GM23338 (cell line): Measurements from ENCODE around the gene CTNNA1. TPM values are rescaled to one million over a fixed set of nuclear protein-coding genes. Genes with fewer than 3 reads are reported as not detected.

Experiments
- ATAC-seq: fragments of 200-7000 bp; cut with Tn5 transposase; 3 replicates; pipeline ENCODE4 v1.9.1; 2020
- DNase-seq: peaks from one replicate; pipeline ENCODE4 v3.0.0-alpha.2; 2015; ENCODE audit warnings: low spot score
- H2AFZ ChIP-seq: fragments of 200-600 bp; sonication (generic); 2 replicates; pipeline ENCODE4 v1.8.0; 2016; ENCODE audit warnings: antibody characterized with exemption, mild to moderate bottlenecking, moderate library complexity
- H3F3A ChIP-seq: fragments of 200-600 bp; sonication (generic); replicated peaks from 2 replicates; pipeline ENCODE4 v1.8.0; 2017; ENCODE audit warnings: antibody characterized with exemption, mixed run types, low read depth
- H3K27ac ChIP-seq: fragments of 200-600 bp; sonication (generic); 2 replicates; pipeline ENCODE4 v1.6.1; 2016; ENCODE audit warnings: low read depth
- H3K27me3 ChIP-seq: fragments of 200-600 bp; sonication (generic); 2 replicates; pipeline ENCODE4 v1.8.0; 2016; ENCODE audit warnings: mild to moderate bottlenecking, mixed run types, moderate library complexity; ENCODE audit not compliant: insufficient read depth
- H3K36me3 ChIP-seq: fragments of 200-600 bp; sonication (generic); 2 replicates; pipeline ENCODE4 v1.8.0; 2016; ENCODE audit warnings: mild to moderate bottlenecking; ENCODE audit not compliant: insufficient read depth
- H3K4me1 ChIP-seq: fragments of 200-600 bp; sonication (generic); 2 replicates; pipeline ENCODE4 v1.8.0; 2016; ENCODE audit warnings: mild to moderate bottlenecking, moderate library complexity; ENCODE audit not compliant: insufficient read depth
- H3K4me2 ChIP-seq: fragments of 200-600 bp; sonication (generic); 2 replicates; pipeline ENCODE4 v1.7.1; 2017; ENCODE audit warnings: mixed run types
- H3K4me3 ChIP-seq: fragments of 200-600 bp; sonication (generic); 2 replicates; pipeline ENCODE4 v1.6.1; 2016; ENCODE audit warnings: mixed run types
- H3K79me2 ChIP-seq: fragments of 200-600 bp; sonication (generic); replicated peaks from 2 replicates; pipeline ENCODE4 v1.8.0; 2017; ENCODE audit warnings: mild to moderate bottlenecking; ENCODE audit not compliant: insufficient read depth
- H3K9me2 ChIP-seq: fragments of 200-600 bp; sonication (generic); 2 replicates; pipeline ENCODE4 v1.8.0; 2017; ENCODE audit not compliant: insufficient read depth
- H4K20me1 ChIP-seq: fragments of 200-600 bp; sonication (generic); replicated peaks from 2 replicates; pipeline ENCODE4 v1.8.0; 2017; ENCODE audit warnings: mild to moderate bottlenecking; ENCODE audit not compliant: insufficient read depth
- H3K27ac Mint-ChIP-seq: 2 replicates; pipeline ENCODE4 v1.8.0; 2020; ENCODE audit warnings: inconsistent platforms, mild to moderate bottlenecking, moderate library complexity, mixed read lengths
- H3K27me3 Mint-ChIP-seq: 3 replicates; pipeline ENCODE4 v1.8.0; 2022; ENCODE audit warnings: low read depth, mild to moderate bottlenecking, moderate library complexity, mixed read lengths, inconsistent platforms; ENCODE audit not compliant: insufficient read depth, poor library complexity
- H3K36me3 Mint-ChIP-seq: 3 replicates; pipeline ENCODE4 v1.8.0; 2021; ENCODE audit warnings: low read depth, mild to moderate bottlenecking, inconsistent platforms, moderate library complexity, mixed read lengths
- H3K4me1 Mint-ChIP-seq: 3 replicates; pipeline ENCODE4 v1.8.0; 2020; ENCODE audit warnings: mild to moderate bottlenecking, inconsistent platforms, mixed read lengths
- H3K4me3 Mint-ChIP-seq: 3 replicates; pipeline ENCODE4 v1.8.0; 2021; ENCODE audit warnings: moderate library complexity, mild to moderate bottlenecking, inconsistent platforms, mixed read lengths
- H3K9me3 Mint-ChIP-seq: 3 replicates; pipeline ENCODE4 v1.8.0; 2020; ENCODE audit warnings: moderate library complexity, mild to moderate bottlenecking, inconsistent platforms, mixed read lengths
- CREB1 ChIP-seq: fragments of 250-450 bp; sonication (Bioruptor Pico); IDR thresholded peaks from 2 replicates; pipeline ENCODE4 v1.5.0; 2020; ENCODE audit warnings: low read depth, mild to moderate bottlenecking, moderate library complexity
- EZH2 ChIP-seq: fragments of 200-600 bp; sonication (generic); IDR thresholded peaks from one replicate; pipeline ENCODE4 v1.8.0; 2017; ENCODE audit warnings: antibody characterized with exemption, mild to moderate bottlenecking, low read depth; ENCODE audit not compliant: unreplicated experiment
- EZH2phosphoT487 ChIP-seq: fragments of 200-600 bp; sonication (generic); IDR thresholded peaks from one replicate; pipeline ENCODE4 v1.8.1; 2018; ENCODE audit warnings: antibody characterized with exemption; ENCODE audit not compliant: unreplicated experiment
- JUNB ChIP-seq: IDR thresholded peaks from one replicate; pipeline ENCODE4 v1.6.1; 2016; ENCODE audit warnings: antibody characterized with exemption; ENCODE audit not compliant: unreplicated experiment
- NANOG ChIP-seq: IDR thresholded peaks from 2 replicates; pipeline ENCODE4 v1.6.1; 2016; ENCODE audit warnings: antibody characterized with exemption, borderline replicate concordance
- POLR2AphosphoS5 ChIP-seq: IDR thresholded peaks from 2 replicates; pipeline ENCODE4 v1.6.1; 2016; ENCODE audit warnings: antibody characterized with exemption, low read depth
- STAT1 ChIP-seq: IDR thresholded peaks from one replicate; pipeline ENCODE4 v1.6.1; 2016; ENCODE audit warnings: antibody characterized with exemption; ENCODE audit not compliant: unreplicated experiment
- ZNF114 ChIP-seq: fragments of 250-450 bp; sonication (Bioruptor Pico); IDR thresholded peaks from 2 replicates; pipeline ENCODE4 v1.5.0; 2020; ENCODE audit warnings: mild to moderate bottlenecking, moderate library complexity
- ZNF331 ChIP-seq: fragments of 250-450 bp; sonication (Bioruptor Pico); IDR thresholded peaks from 2 replicates; pipeline ENCODE4 v1.5.0; 2020; ENCODE audit warnings: low read depth, mild to moderate bottlenecking, moderate library complexity
- polyA plus RNA-seq: library from polyadenylated mRNA; unstranded; fragments of >200 nt; fragmentation: Nextera tagmentation; extraction: Ambion mirVana; gene quantifications from 2 replicates; pipeline ENCODE4 v1.2.1, GENCODE V29; 2016
- total RNA-seq: library from RNA; depleted of rRNA; stranded (reverse); fragments of >200 nt; shearing (Covaris generic); gene quantifications from 2 replicates; pipeline ENCODE4 v1.2.3, GENCODE V29; 2014
- TF ChIP-seq, protein P1 (sequence below): IDR thresholded peaks from 2 replicates; pipeline ENCODE4 v1.6.1; 2016; ENCODE audit warnings: antibody characterized with exemption
- TF ChIP-seq, protein P2 (sequence below): IDR thresholded peaks from one replicate; pipeline ENCODE4 v1.6.1; 2018; ENCODE audit warnings: antibody characterized with exemption; ENCODE audit not compliant: unreplicated experiment
- TF ChIP-seq, protein P3 (sequence below): fragments of 250-450 bp; sonication (Bioruptor Pico); IDR thresholded peaks from 2 replicates; pipeline ENCODE4 v1.5.0; 2020; ENCODE audit warnings: mild to moderate bottlenecking, moderate library complexity
- TF ChIP-seq, protein P4 (sequence below), 2 experiments: fragments of 200-600 bp in 1 of 2; sonication (generic) in 1 of 2; conservative IDR thresholded peaks; 2 replicates each; pipeline versions ENCODE4 v1.5.1 to v1.6.1; 2016 to 2017; ENCODE audit warnings: antibody characterized with exemption in 2 of 2, low read depth in 2 of 2, mild to moderate bottlenecking in 2 of 2, moderate library complexity in 1 of 2

The CTNNA1 gene
- total and polyA plus RNA-seq, 2 experiments from 2014 or later, result 111 to 348 TPM

DNA sequence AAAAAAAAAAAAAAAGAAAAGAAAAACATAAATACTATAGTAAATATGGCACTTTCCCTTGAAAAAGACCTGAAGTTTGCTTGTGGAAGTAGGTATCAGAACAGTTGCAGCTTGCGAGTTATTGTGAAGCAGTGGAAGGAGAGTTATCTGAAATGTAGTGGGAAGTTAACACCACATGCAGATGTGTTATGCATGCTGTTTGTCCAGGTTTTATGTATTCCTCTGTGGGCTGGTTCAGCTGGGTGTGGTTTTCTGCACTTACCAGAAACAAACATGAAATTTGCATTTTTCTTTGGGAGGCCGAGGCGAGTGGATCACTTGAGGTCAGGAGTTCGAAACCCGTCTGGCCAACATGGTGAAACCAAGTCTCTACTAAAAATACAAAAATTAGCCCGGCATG, 42.1 kb upstream of the CTNNA1 start:
- H3K4me1 ChIP-seq, result peaks cover 37% of the 10 kb centered on the region
- ATAC-seq (no peak), DNase-seq (no peak)
- Mint-ChIP-seq H3K27ac (no peak overlapping the region), H3K36me3 (no peaks in the 10 kb centered on the region), H3K9me3 (no peaks in the 10 kb centered on the region), H3K4me3 (no peak overlapping the region), H3K4me1 (peaks cover 32% of the 10 kb centered on the region), H3K27me3 (peaks cover 4% of the 10 kb centered on the region)
- H3K36me3 ChIP-seq, result no peaks in the 10 kb centered on the region
- H3K27ac ChIP-seq, result no peak overlapping the region
- no peaks in the 10 kb centered on the region for H3K27me3 ChIP-seq
- no peaks in the 10 kb centered on the region for H4K20me1 ChIP-seq
- no peak overlapping the region for H3K4me3 ChIP-seq
- no peak overlapping the region for H3K4me2 ChIP-seq
- H2AFZ ChIP-seq, result no peak overlapping the region
- H3K79me2 ChIP-seq, result no peaks in the 10 kb centered on the region
- TF ChIP-seq, protein P1, sequence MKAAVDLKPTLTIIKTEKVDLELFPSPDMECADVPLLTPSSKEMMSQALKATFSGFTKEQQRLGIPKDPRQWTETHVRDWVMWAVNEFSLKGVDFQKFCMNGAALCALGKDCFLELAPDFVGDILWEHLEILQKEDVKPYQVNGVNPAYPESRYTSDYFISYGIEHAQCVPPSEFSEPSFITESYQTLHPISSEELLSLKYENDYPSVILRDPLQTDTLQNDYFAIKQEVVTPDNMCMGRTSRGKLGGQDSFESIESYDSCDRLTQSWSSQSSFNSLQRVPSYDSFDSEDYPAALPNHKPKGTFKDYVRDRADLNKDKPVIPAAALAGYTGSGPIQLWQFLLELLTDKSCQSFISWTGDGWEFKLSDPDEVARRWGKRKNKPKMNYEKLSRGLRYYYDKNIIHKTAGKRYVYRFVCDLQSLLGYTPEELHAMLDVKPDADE, result no peak
- TF ChIP-seq EZH2, result no peak
- TF ChIP-seq NANOG, result no peak
- TF ChIP-seq JUNB, result no peak
- TF ChIP-seq, protein P2, sequence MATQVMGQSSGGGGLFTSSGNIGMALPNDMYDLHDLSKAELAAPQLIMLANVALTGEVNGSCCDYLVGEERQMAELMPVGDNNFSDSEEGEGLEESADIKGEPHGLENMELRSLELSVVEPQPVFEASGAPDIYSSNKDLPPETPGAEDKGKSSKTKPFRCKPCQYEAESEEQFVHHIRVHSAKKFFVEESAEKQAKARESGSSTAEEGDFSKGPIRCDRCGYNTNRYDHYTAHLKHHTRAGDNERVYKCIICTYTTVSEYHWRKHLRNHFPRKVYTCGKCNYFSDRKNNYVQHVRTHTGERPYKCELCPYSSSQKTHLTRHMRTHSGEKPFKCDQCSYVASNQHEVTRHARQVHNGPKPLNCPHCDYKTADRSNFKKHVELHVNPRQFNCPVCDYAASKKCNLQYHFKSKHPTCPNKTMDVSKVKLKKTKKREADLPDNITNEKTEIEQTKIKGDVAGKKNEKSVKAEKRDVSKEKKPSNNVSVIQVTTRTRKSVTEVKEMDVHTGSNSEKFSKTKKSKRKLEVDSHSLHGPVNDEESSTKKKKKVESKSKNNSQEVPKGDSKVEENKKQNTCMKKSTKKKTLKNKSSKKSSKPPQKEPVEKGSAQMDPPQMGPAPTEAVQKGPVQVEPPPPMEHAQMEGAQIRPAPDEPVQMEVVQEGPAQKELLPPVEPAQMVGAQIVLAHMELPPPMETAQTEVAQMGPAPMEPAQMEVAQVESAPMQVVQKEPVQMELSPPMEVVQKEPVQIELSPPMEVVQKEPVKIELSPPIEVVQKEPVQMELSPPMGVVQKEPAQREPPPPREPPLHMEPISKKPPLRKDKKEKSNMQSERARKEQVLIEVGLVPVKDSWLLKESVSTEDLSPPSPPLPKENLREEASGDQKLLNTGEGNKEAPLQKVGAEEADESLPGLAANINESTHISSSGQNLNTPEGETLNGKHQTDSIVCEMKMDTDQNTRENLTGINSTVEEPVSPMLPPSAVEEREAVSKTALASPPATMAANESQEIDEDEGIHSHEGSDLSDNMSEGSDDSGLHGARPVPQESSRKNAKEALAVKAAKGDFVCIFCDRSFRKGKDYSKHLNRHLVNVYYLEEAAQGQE, result no peak
- TF ChIP-seq ZNF114 (CRISPR knock-in tag), result no peak
- no peak for TF ChIP-seq STAT1
- TF ChIP-seq EZH2phosphoT487, result no peak
- no peak for TF ChIP-seq POLR2AphosphoS5
- TF ChIP-seq ZNF331 (CRISPR knock-in tag), result no peak
- TF ChIP-seq CREB1 (CRISPR knock-in tag), result no peak
- TF ChIP-seq, protein P3, sequence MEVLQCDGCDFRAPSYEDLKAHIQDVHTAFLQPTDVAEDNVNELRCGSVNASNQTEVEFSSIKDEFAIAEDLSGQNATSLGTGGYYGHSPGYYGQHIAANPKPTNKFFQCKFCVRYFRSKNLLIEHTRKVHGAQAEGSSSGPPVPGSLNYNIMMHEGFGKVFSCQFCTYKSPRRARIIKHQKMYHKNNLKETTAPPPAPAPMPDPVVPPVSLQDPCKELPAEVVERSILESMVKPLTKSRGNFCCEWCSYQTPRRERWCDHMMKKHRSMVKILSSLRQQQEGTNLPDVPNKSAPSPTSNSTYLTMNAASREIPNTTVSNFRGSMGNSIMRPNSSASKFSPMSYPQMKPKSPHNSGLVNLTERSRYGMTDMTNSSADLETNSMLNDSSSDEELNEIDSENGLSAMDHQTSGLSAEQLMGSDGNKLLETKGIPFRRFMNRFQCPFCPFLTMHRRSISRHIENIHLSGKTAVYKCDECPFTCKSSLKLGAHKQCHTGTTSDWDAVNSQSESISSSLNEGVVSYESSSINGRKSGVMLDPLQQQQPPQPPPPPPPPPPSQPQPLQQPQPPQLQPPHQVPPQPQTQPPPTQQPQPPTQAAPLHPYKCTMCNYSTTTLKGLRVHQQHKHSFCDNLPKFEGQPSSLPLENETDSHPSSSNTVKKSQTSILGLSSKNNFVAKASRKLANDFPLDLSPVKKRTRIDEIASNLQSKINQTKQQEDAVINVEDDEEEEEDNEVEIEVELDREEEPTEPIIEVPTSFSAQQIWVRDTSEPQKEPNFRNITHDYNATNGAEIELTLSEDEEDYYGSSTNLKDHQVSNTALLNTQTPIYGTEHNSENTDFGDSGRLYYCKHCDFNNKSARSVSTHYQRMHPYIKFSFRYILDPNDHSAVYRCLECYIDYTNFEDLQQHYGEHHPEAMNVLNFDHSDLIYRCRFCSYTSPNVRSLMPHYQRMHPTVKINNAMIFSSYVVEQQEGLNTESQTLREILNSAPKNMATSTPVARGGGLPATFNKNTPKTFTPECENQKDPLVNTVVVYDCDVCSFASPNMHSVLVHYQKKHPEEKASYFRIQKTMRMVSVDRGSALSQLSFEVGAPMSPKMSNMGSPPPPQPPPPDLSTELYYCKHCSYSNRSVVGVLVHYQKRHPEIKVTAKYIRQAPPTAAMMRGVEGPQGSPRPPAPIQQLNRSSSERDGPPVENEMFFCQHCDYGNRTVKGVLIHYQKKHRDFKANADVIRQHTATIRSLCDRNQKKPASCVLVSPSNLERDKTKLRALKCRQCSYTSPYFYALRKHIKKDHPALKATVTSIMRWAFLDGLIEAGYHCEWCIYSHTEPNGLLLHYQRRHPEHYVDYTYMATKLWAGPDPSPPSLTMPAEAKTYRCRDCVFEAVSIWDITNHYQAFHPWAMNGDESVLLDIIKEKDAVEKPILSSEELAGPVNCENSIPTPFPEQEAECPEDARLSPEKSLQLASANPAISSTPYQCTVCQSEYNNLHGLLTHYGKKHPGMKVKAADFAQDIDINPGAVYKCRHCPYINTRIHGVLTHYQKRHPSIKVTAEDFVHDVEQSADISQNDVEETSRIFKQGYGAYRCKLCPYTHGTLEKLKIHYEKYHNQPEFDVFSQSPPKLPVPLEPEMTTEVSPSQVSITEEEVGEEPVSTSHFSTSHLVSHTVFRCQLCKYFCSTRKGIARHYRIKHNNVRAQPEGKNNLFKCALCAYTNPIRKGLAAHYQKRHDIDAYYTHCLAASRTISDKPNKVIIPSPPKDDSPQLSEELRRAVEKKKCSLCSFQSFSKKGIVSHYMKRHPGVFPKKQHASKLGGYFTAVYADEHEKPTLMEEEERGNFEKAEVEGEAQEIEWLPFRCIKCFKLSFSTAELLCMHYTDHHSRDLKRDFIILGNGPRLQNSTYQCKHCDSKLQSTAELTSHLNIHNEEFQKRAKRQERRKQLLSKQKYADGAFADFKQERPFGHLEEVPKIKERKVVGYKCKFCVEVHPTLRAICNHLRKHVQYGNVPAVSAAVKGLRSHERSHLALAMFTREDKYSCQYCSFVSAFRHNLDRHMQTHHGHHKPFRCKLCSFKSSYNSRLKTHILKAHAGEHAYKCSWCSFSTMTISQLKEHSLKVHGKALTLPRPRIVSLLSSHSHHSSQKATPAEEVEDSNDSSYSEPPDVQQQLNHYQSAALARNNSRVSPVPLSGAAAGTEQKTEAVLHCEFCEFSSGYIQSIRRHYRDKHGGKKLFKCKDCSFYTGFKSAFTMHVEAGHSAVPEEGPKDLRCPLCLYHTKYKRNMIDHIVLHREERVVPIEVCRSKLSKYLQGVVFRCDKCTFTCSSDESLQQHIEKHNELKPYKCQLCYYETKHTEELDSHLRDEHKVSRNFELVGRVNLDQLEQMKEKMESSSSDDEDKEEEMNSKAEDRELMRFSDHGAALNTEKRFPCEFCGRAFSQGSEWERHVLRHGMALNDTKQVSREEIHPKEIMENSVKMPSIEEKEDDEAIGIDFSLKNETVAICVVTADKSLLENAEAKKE, result no peak
- TF ChIP-seq, protein P4, sequence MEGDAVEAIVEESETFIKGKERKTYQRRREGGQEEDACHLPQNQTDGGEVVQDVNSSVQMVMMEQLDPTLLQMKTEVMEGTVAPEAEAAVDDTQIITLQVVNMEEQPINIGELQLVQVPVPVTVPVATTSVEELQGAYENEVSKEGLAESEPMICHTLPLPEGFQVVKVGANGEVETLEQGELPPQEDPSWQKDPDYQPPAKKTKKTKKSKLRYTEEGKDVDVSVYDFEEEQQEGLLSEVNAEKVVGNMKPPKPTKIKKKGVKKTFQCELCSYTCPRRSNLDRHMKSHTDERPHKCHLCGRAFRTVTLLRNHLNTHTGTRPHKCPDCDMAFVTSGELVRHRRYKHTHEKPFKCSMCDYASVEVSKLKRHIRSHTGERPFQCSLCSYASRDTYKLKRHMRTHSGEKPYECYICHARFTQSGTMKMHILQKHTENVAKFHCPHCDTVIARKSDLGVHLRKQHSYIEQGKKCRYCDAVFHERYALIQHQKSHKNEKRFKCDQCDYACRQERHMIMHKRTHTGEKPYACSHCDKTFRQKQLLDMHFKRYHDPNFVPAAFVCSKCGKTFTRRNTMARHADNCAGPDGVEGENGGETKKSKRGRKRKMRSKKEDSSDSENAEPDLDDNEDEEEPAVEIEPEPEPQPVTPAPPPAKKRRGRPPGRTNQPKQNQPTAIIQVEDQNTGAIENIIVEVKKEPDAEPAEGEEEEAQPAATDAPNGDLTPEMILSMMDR (conservative IDR thresholded peaks at IDR 0.05; ENCODE audit: low read depth in 2 of 2), result no peak
- H3F3A ChIP-seq, result no peaks in the 10 kb centered on the region; the same call in 1 of the 2 replicates
- no peaks in the 10 kb centered on the region for H3K9me2 ChIP-seq
